ENCODE measurements around the gene EEA1.

- TF ChIP-seq CTCF (conservative IDR thresholded peaks at IDR 0.05 in 1 of 2, IDR thresholded peaks at IDR 0.05 in 1 of 2; ENCODE audit: low read depth in 1 of 2, low read length in 2 of 2), result no peak
- no peak for TF ChIP-seq EZH2 (IDR thresholded peaks at IDR 0.05; ENCODE audit: low read length, missing control alignments)
Observed at GRCh38 chr12:92914170-92914569, 14.9 kb downstream of the EEA1 start.
